MCF 10A (cell line): Measurements from ENCODE around the gene PLAGL2. TPM values are rescaled to one million over a fixed set of nuclear protein-coding genes. Genes with fewer than 3 reads are reported as not detected.

Source experiments
- BruUV-seq: library from RNA; stranded (reverse); fragments of 400-500 nt; replicated peaks from 2 replicates; lab custom pipeline; 2021; lab: Mats Ljungman, UMichigan
- CTCF ChIA-PET: fragments of 300-600 bp; sonication (Branson Sonifier 250); formaldehyde crosslinking; extraction: SDS; loops from one replicate; lab custom pipeline; 2021; ENCODE audit warnings: antibody characterized with exemption, inconsistent platforms; lab: Yijun Ruan, JAX
- POLR2A ChIA-PET: fragments of 300-600, 350-650 bp; sonication (Branson Sonifier 250); formaldehyde crosslinking; extraction: SDS; loops from one replicate; lab custom pipeline; 2020; ENCODE audit warnings: antibody characterized with exemption, inconsistent platforms; lab: Yijun Ruan, JAX
- DNase-seq: peaks from one replicate; pipeline ENCODE4 v3.0.0-alpha.2; 2018; ENCODE audit not compliant: unreplicated experiment
- H3K27ac Mint-ChIP-seq: one replicate; pipeline ENCODE4 v1.8.0; 2022; ENCODE audit warnings: mild to moderate bottlenecking, low read depth, mixed read lengths; ENCODE audit not compliant: unreplicated experiment
- H3K27me3 Mint-ChIP-seq: one replicate; pipeline ENCODE4 v1.8.0; 2022; ENCODE audit warnings: mixed read lengths; ENCODE audit not compliant: insufficient read depth, unreplicated experiment
- H3K36me3 Mint-ChIP-seq: one replicate; pipeline ENCODE4 v1.8.0; 2022; ENCODE audit warnings: mild to moderate bottlenecking, moderate library complexity, mixed read lengths; ENCODE audit not compliant: insufficient read depth, unreplicated experiment
- H3K4me1 Mint-ChIP-seq: one replicate; pipeline ENCODE4 v1.8.0; 2022; ENCODE audit warnings: mixed read lengths; ENCODE audit not compliant: insufficient read depth, unreplicated experiment
- H3K4me3 Mint-ChIP-seq: one replicate; pipeline ENCODE4 v1.8.0; 2022; ENCODE audit warnings: mild to moderate bottlenecking, moderate library complexity, mixed read lengths; ENCODE audit not compliant: unreplicated experiment
- H3K9me3 Mint-ChIP-seq: one replicate; pipeline ENCODE4 v1.8.0; 2022; ENCODE audit warnings: mixed read lengths; ENCODE audit not compliant: unreplicated experiment
- intact Hi-C: fragments of 100-400 bp; cut with micrococcal nuclease; formaldehyde crosslinking; loops from 2 replicates; pipeline ENCODE4 v1.14.1; 2022
- total RNA-seq: library from RNA; stranded (reverse); gene quantifications from 2 replicates; pipeline ENCODE4 v1.2.3, GENCODE V29; 2022
- TF ChIP-seq, protein P1 (sequence below): fragments of 200-600 bp; IDR thresholded peaks from one replicate; pipeline ENCODE4 v1.8.0; 2022; ENCODE audit warnings: antibody characterized with exemption, mild to moderate bottlenecking; ENCODE audit not compliant: unreplicated experiment

PLAGL2 gene
- total RNA-seq, 1 experiment from 2014 or later: 18.6 TPM

DNA sequence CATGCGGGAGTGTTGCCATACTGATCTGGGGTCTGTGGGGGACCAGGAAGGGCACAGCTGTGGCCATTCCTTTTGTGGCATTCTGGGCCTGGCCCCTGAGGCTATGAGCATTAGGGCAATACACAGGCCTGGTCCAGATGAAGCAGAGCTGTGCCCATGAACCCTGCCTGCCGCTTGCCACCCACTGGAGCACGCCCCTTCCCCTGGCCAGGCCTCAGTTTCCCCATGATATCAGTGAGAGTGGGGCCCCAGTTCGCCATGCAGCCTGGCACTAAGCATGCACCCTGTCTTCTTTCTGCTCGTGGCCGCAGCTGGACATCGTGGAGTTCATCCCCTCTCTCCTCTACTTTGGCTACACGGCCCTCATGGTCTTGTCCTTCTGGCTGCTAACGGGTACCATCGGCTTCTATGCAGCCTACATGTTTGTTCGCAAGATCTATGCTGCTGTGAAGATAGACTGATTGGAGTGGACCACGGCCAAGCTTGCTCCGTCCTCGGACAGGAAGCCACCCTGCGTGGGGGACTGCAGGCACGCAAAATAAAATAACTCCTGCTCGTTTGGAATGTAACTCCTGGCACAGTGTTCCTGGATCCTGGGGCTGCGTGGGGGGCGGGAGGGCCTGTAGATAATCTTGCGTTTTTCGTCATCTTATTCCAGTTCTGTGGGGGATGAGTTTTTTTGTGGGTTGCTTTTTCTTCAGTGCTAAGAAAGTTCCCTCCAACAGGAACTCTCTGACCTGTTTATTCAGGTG is 42.4 kb downstream of the PLAGL2 start:
- intact Hi-C loops: no loop called here
- no peak overlapping the region for H3K27ac Mint-ChIP-seq
- H3K4me1 Mint-ChIP-seq: no peaks in the 10 kb centered on the region
- CTCF ChIA-PET: interaction anchor here (0.5 kb wide), 1 partner anchor 36 kb away, joined by 4 read pairs; no protein-coding TSS in a partner anchor
- no peaks in the 10 kb centered on the region for H3K9me3 Mint-ChIP-seq
- DNase-seq: no peak
- peaks cover 69% of the 10 kb centered on the region for H3K36me3 Mint-ChIP-seq
- H3K27me3 Mint-ChIP-seq: no peaks in the 10 kb centered on the region
- BruUV-seq: no TSS peak
- POLR2A ChIA-PET: no interaction called here
- TF ChIP-seq, protein P1, sequence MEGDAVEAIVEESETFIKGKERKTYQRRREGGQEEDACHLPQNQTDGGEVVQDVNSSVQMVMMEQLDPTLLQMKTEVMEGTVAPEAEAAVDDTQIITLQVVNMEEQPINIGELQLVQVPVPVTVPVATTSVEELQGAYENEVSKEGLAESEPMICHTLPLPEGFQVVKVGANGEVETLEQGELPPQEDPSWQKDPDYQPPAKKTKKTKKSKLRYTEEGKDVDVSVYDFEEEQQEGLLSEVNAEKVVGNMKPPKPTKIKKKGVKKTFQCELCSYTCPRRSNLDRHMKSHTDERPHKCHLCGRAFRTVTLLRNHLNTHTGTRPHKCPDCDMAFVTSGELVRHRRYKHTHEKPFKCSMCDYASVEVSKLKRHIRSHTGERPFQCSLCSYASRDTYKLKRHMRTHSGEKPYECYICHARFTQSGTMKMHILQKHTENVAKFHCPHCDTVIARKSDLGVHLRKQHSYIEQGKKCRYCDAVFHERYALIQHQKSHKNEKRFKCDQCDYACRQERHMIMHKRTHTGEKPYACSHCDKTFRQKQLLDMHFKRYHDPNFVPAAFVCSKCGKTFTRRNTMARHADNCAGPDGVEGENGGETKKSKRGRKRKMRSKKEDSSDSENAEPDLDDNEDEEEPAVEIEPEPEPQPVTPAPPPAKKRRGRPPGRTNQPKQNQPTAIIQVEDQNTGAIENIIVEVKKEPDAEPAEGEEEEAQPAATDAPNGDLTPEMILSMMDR: no peak
- no peak overlapping the region for H3K4me3 Mint-ChIP-seq

DNA sequence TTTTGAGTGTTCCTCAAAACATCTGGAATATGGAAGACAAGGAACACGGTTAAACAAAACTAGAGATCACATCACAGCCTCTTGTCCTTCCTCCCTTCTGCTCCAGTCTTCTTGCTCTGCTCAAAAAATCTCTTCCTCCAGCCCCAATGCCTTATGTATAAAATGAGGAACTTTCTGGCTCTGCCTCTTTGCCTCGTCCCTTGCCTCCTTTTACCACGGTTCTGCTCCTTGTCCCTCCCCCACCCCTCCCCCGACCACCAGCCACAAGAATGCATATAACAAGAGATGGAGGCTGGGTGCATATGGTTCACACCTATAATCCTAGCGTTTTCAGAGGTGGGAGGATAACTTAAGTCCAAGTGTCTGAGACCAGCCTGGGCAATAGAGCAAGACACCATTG is 43.6 kb downstream of the PLAGL2 start:
- H3K27me3 Mint-ChIP-seq: no peaks in the 10 kb centered on the region
- H3K4me3 Mint-ChIP-seq: no peak overlapping the region
- no peak for DNase-seq
- no peaks in the 10 kb centered on the region for H3K4me1 Mint-ChIP-seq
- ChIA-PET POLR2A (no interaction called here), CTCF (interaction anchor here (1.1 kb wide), 1 partner anchor 73 kb away, joined by 3 read pairs; no protein-coding TSS in a partner anchor)
- no peaks in the 10 kb centered on the region for H3K9me3 Mint-ChIP-seq
- no peak overlapping the region for H3K27ac Mint-ChIP-seq
- intact Hi-C loops: no loop called here
- no TSS peak for BruUV-seq
- peaks cover 80% of the 10 kb centered on the region for H3K36me3 Mint-ChIP-seq
- TF ChIP-seq, protein P1: no peak

DNA sequence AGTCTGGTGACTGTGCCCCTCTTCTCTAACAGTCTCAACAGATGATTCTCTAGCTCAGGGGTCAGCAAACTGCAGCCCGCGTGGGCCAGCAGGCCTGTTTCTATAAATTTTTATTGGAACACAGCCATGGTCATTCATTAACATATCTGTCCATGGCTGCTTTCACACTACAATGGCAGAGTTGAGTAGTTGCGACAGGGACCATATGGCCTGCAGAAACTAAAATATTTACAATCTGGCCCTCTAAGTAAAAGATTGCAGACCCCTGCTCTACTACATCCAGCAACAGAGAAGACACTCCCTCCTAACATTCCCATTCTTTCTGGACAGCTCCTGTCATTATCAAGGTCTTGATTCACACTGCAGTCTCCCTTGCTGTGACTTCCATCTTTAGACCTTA is 45.2 kb downstream of the PLAGL2 start:
- CTCF ChIA-PET: interaction anchor here (0.6 to 0.7 kb wide), 3 partner anchors 16 to 255 kb away, joined by 3 read pairs; no protein-coding TSS in a partner anchor
- POLR2A ChIA-PET: no interaction called here
- TF ChIP-seq, protein P1: no peak
- no peak overlapping the region for H3K4me3 Mint-ChIP-seq
- peaks cover 94% of the 10 kb centered on the region for H3K36me3 Mint-ChIP-seq
- intact Hi-C loops: no loop called here
- no TSS peak for BruUV-seq
- no peaks in the 10 kb centered on the region for H3K27me3 Mint-ChIP-seq
- H3K27ac Mint-ChIP-seq: no peak overlapping the region
- H3K4me1 Mint-ChIP-seq: no peaks in the 10 kb centered on the region
- no peak for DNase-seq
- H3K9me3 Mint-ChIP-seq: no peaks in the 10 kb centered on the region

DNA sequence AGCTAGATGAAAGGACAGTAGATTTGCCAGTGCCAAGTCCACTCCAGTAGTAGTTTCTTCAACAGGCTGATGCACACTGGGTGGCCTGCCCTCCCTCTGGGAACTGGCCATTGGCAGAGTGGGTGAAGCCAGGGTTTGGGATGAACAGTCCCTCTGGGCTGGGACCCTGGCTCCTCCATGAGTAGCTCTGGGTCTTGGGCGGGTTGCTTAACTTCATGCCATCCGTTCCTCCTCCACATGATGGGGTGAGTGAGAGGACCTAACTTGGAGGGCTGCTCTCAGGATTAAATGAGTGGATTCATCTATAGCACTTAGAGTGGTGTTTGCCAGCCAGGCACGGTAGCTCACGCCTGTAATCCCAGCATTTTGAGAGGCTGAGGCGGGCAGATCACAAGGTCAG is 47.2 kb downstream of the PLAGL2 start:
- H3K27me3 Mint-ChIP-seq: no peaks in the 10 kb centered on the region
- ChIA-PET CTCF (interaction anchor here (0.6 kb wide), 2 partner anchors 625 to 1463 kb away, joined by 3 read pairs; no protein-coding TSS in a partner anchor), POLR2A (interaction anchor here (0.6 kb wide), 1 partner anchor 865 kb away, joined by 3 read pairs; no protein-coding TSS in a partner anchor)
- intact Hi-C loops: no loop called here
- H3K4me1 Mint-ChIP-seq: peaks cover 7% of the 10 kb centered on the region
- no peak overlapping the region for H3K4me3 Mint-ChIP-seq
- BruUV-seq: no TSS peak
- peaks cover 91% of the 10 kb centered on the region for H3K36me3 Mint-ChIP-seq
- no peak for DNase-seq
- no peaks in the 10 kb centered on the region for H3K9me3 Mint-ChIP-seq
- no peak overlapping the region for H3K27ac Mint-ChIP-seq
- TF ChIP-seq, protein P1: no peak
